GM12891 (cell line): ENCODE measurements around the gene MYBPC1.

Experiments used
- DNase-seq: peaks from one replicate; pipeline ENCODE4 v3.0.0; 2011; ENCODE audit warnings: low spot score; ENCODE audit not compliant: insufficient read length
- FAIRE-seq: peaks from 2 replicates; lab custom pipeline; 2011; peaks lifted over from hg19 to GRCh38; lab: Jason Lieb, UNC
- PAX5 ChIP-seq: IDR thresholded peaks from 2 replicates; pipeline ENCODE4 v1.6.1; 2011; ENCODE audit warnings: low read length, moderate library complexity, mild to moderate bottlenecking; ENCODE audit not compliant: insufficient read depth, severe bottlenecking
- POLR2A ChIP-seq: IDR thresholded peaks from 2 replicates; pipeline ENCODE4 v1.6.1; 2011; ENCODE audit warnings: low read depth, low read length, control low read depth
- POLR2AphosphoS5 ChIP-seq: IDR thresholded peaks from 2 replicates; pipeline ENCODE4 v1.6.1; 2011; ENCODE audit warnings: low read depth, low read length, control low read depth
- POU2F2 ChIP-seq: IDR thresholded peaks from 2 replicates; pipeline ENCODE4 v1.6.1; 2011; ENCODE audit warnings: low read depth, mild to moderate bottlenecking, control low read depth, low read length, moderate library complexity
- SPI1 ChIP-seq: IDR thresholded peaks from 2 replicates; pipeline ENCODE4 v1.6.1; 2011; ENCODE audit warnings: low read depth, low read length, control low read depth
- TAF1 ChIP-seq: IDR thresholded peaks from 2 replicates; pipeline ENCODE4 v1.6.1; 2011; ENCODE audit warnings: low read depth, low read length, control low read depth

The MYBPC1 gene

GRCh38 chr12:101571105-101571504 is 23.7 kb upstream of the MYBPC1 start:
- DNase-seq (no peak), FAIRE-seq (no peak)
- TF ChIP-seq POU2F2: no peak
- no peak for TF ChIP-seq PAX5
- TF ChIP-seq TAF1: no peak
- no peak for TF ChIP-seq POLR2A
- TF ChIP-seq POLR2AphosphoS5: no peak
- TF ChIP-seq SPI1: no peak

- DNase-seq: no peak
- no peak for FAIRE-seq
- TF ChIP-seq POU2F2: no peak
- no peak for TF ChIP-seq POLR2AphosphoS5
- no peak for TF ChIP-seq SPI1
- no peak for TF ChIP-seq PAX5
- TF ChIP-seq POLR2A: no peak
- no peak for TF ChIP-seq TAF1
These were observed 21.0 kb upstream of the MYBPC1 start for GRCh38 chr12:101573743-101574142.

- DNase-seq (no peak), FAIRE-seq (no peak)
- TF ChIP-seq POLR2A (no peak), POLR2AphosphoS5 (no peak), PAX5 (no peak), SPI1 (no peak), POU2F2 (no peak), TAF1 (no peak)
These were observed 16.4 kb upstream of the MYBPC1 start for GRCh38 chr12:101578417-101578816.

- FAIRE-seq (no peak), DNase-seq (no peak)
- TF ChIP-seq POLR2AphosphoS5 (no peak), PAX5 (no peak), POU2F2 (no peak), SPI1 (no peak), TAF1 (no peak), POLR2A (no peak)
These were observed 13.6 kb upstream of the MYBPC1 start for GRCh38 chr12:101581190-101581589.

DNA sequence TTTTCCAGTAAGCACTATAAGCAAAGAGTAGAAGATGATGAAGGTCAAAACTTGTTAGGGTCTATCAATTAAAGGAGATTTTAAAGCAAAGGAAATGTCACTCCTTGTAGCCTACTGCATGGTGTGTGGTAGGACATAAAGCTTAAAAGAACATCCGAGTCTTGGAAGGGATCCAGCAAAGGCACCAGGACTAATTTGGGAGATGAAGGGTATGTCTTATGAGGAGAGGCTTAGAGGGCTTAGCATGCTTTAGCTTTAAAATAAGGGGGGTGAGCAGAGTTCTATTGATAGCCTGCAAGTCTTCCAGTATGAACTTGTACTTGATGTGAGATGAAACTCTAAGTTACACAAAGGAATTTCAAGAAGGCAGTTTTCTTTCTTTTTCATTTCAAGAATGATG is 11.8 kb upstream of the MYBPC1 start:
- FAIRE-seq (no peak), DNase-seq (no peak)
- TF ChIP-seq POU2F2 (no peak), PAX5 (no peak), SPI1 (no peak), TAF1 (no peak), POLR2A (no peak), POLR2AphosphoS5 (no peak)

DNA sequence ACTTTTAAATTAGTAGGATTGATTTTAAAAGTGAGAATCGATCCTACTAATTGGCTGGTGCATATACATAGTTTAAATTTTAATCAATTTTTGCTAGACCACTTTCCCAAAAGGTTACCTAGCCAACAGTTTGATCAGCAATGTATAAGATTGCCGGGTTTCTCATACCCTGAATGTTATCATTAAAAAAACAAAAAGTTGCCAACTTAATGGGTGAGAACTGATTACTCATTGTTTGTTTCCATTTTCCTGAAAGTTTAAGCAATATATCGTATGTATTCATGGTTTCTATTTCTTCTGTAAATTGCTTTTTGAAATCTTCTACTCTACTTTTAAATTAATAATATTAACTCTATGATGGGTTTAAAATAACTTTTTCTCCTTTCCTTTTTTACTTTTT is 4.4 kb upstream of the MYBPC1 start:
- FAIRE-seq (no peak), DNase-seq (no peak)
- TF ChIP-seq POLR2AphosphoS5 (no peak), POLR2A (no peak), SPI1 (no peak), TAF1 (no peak), PAX5 (no peak), POU2F2 (no peak)

GRCh38 chr12:101591781-101592180 is 3.0 kb upstream of the MYBPC1 start:
- DNase-seq: no peak
- TF ChIP-seq POLR2A (no peak), PAX5 (no peak), TAF1 (no peak), SPI1 (no peak), POU2F2 (no peak), POLR2AphosphoS5 (no peak)
- no peak for FAIRE-seq

GRCh38 chr12:101592448-101592847 is 2.3 kb upstream of the MYBPC1 start:
- DNase-seq: no peak
- FAIRE-seq: no peak
- TF ChIP-seq POLR2AphosphoS5: no peak
- TF ChIP-seq POLR2A: no peak
- no peak for TF ChIP-seq POU2F2
- no peak for TF ChIP-seq PAX5
- TF ChIP-seq SPI1: no peak
- no peak for TF ChIP-seq TAF1

DNA sequence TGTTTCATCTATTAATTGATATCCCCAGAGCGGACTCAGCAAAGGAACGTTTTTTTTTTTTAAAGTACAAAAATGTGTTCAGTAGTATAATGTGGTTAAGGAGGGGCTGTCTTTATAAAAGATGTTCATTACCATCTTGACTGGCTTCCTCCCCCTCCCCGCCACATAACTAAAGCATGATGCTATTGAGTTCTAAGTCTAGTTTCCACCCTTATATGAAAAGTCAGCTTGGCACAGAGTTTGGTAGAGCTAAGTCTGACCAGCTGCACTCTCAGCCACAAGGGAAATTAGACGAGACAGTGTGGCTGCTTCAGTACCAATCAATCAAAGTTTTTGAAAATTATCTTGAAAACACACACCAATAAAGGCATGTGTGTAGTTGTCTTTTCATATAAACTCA is 1.9 kb upstream of the MYBPC1 start:
- no peak for FAIRE-seq
- TF ChIP-seq POU2F2 (no peak), POLR2AphosphoS5 (no peak), POLR2A (no peak), TAF1 (no peak), SPI1 (no peak), PAX5 (no peak)
- no peak for DNase-seq

- no peak for FAIRE-seq
- no peak for TF ChIP-seq SPI1
- TF ChIP-seq PAX5: no peak
- DNase-seq: no peak
These were observed 1.4 kb downstream of the MYBPC1 start for GRCh38 chr12:101596172-101596571.
